ENCODE results near the gene TNRC6C. TPM values are rescaled to one million over a fixed set of nuclear protein-coding genes. Genes with fewer than 3 reads are reported as not detected.

TNRC6C gene
- total and polyA plus RNA-seq, 2 of the 13 experiments (the other 11 are each of a cell fraction or from before 2014, with no cell fraction given) = 0.66 to 4.9 TPM

- ATAC-seq (no peak), FAIRE-seq (no peak), DNase-seq (ENCODE audit: low spot score) (no peak)
- Histone ChIP-seq H4K20me1 (ENCODE audit: insufficient read depth, low read length) (no peaks in the 10 kb centered on the region), H3K9me3 (ENCODE audit: low read length) (no peaks in the 10 kb centered on the region), H3K27me3 (ENCODE audit: control insufficient read depth in 1 of 2, insufficient read depth in 2 of 2, low read length in 2 of 2) (no peaks in the 10 kb centered on the region), H2AFZ (ENCODE audit: low read length) (no peak overlapping the region), H3K27ac (ENCODE audit: extremely low read length, insufficient read depth, low read length) (no peak overlapping the region), H3K9ac (ENCODE audit: insufficient read depth, low read depth, low read length) (no peak overlapping the region), H3K4me3 (replicated peaks in 1 of 3; ENCODE audit: insufficient read depth in 1 of 3, low read depth in 2 of 3, low read length in 3 of 3) (no peak overlapping the region), H3K4me1 (ENCODE audit: insufficient read depth, low read length) (no peaks in the 10 kb centered on the region), H3K4me2 (ENCODE audit: low read depth, low read length) (no peak overlapping the region), H3K36me3 (replicated peaks in 1 of 2; ENCODE audit: control insufficient read depth in 1 of 2, insufficient read depth in 2 of 2, low read length in 2 of 2) (peaks cover 20 to 57% of the 10 kb centered on the region in 2 experiments), H3K79me2 (ENCODE audit: insufficient read depth, low read length) (no peaks in the 10 kb centered on the region)
- in situ Hi-C loops (cut with HindIII; ENCODE audit: extremely low pct_ligation_motif_present, low pct_unique_long_range_greater_than_20kb) (no loop called here), intact Hi-C loops (cut with micrococcal nuclease; ENCODE audit: unreplicated experiment) (no loop called here)
- POLR2A ChIA-PET = no interaction called here
- CTCF ChIA-PET (ENCODE audit: low intra/inter-chr PET ratio, low total read pairs) = no interaction called here
- WGBS (ENCODE audit: low lambda C conversion rate) = 97% methylated on average over 1 of the region's 1 CpG
- no peak for TF ChIP-seq STAT5B (CRISPR knock-in tag; IDR thresholded peaks at IDR 0.05)
- no peak for TF ChIP-seq ZNF652 (CRISPR knock-in tag; IDR thresholded peaks at IDR 0.05; ENCODE audit: borderline replicate concordance, low read depth)
- TF ChIP-seq ZZZ3 (CRISPR knock-in tag; IDR thresholded peaks at IDR 0.05; ENCODE audit: borderline replicate concordance) = no peak
- TF ChIP-seq, protein P1, sequence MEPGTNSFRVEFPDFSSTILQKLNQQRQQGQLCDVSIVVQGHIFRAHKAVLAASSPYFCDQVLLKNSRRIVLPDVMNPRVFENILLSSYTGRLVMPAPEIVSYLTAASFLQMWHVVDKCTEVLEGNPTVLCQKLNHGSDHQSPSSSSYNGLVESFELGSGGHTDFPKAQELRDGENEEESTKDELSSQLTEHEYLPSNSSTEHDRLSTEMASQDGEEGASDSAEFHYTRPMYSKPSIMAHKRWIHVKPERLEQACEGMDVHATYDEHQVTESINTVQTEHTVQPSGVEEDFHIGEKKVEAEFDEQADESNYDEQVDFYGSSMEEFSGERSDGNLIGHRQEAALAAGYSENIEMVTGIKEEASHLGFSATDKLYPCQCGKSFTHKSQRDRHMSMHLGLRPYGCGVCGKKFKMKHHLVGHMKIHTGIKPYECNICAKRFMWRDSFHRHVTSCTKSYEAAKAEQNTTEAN (CRISPR knock-in tag; conservative IDR thresholded peaks at IDR 0.05) = no peak
- no TSS peak for BruUV-seq (replicated peaks)
These were observed 130.0 kb downstream of the TNRC6C start for GRCh38 chr17:78088529-78088928.

- intact Hi-C loops (cut with micrococcal nuclease; ENCODE audit: unreplicated experiment) = no loop called here
- H3K9ac ChIP-seq (ENCODE audit: insufficient read depth, low read depth, low read length) = no peak overlapping the region
- TF ChIP-seq SRSF1 (optimal IDR thresholded peaks at IDR 0.05; ENCODE audit: low read depth, low read length) (no peak), NRL (CRISPR knock-in tag; IDR thresholded peaks at IDR 0.05; ENCODE audit: borderline replicate concordance) (no peak), ZNF773 (CRISPR knock-in tag; IDR thresholded peaks at IDR 0.05; ENCODE audit: borderline replicate concordance) (no peak), NCOR1 (IDR thresholded peaks at IDR 0.05; ENCODE audit: borderline replicate concordance, low read length) (no peak), ZNF367 (CRISPR knock-in tag; IDR thresholded peaks at IDR 0.05; ENCODE audit: borderline replicate concordance) (no peak), ZFX (CRISPR knock-in tag; IDR thresholded peaks at IDR 0.05; ENCODE audit: low read depth) (no peak), ZNF788 (CRISPR knock-in tag; IDR thresholded peaks at IDR 0.05; ENCODE audit: borderline replicate concordance) (no peak)
- TF ChIP-seq, protein P2, sequence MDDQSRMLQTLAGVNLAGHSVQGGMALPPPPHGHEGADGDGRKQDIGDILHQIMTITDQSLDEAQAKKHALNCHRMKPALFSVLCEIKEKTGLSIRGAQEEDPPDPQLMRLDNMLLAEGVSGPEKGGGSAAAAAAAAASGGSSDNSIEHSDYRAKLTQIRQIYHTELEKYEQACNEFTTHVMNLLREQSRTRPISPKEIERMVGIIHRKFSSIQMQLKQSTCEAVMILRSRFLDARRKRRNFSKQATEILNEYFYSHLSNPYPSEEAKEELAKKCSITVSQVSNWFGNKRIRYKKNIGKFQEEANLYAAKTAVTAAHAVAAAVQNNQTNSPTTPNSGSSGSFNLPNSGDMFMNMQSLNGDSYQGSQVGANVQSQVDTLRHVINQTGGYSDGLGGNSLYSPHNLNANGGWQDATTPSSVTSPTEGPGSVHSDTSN (CRISPR knock-in tag; IDR thresholded peaks at IDR 0.05; ENCODE audit: borderline replicate concordance) = no peak
- H3K27me3 ChIP-seq (ENCODE audit: control insufficient read depth in 1 of 2, insufficient read depth in 2 of 2, low read length in 2 of 2) = no peaks in the 10 kb centered on the region
- H3K79me2 ChIP-seq (ENCODE audit: insufficient read depth, low read length) = no peaks in the 10 kb centered on the region
- H3K36me3 ChIP-seq (replicated peaks in 1 of 2; ENCODE audit: control insufficient read depth in 1 of 2, insufficient read depth in 2 of 2, low read length in 2 of 2) = peaks cover 23 to 61% of the 10 kb centered on the region in 2 experiments
- no peaks in the 10 kb centered on the region for H3K9me3 ChIP-seq (ENCODE audit: low read length)
- FAIRE-seq = no peak
- H4K20me1 ChIP-seq (ENCODE audit: insufficient read depth, low read length) = no peaks in the 10 kb centered on the region
- POLR2A ChIA-PET = no interaction called here
- H2AFZ ChIP-seq (ENCODE audit: low read length) = no peak overlapping the region
- H3K4me3 ChIP-seq (replicated peaks in 1 of 3; ENCODE audit: insufficient read depth in 1 of 3, low read depth in 2 of 3, low read length in 3 of 3) = no peak overlapping the region
- no peaks in the 10 kb centered on the region for H3K4me1 ChIP-seq (ENCODE audit: insufficient read depth, low read length)
- in situ Hi-C loops (cut with HindIII; ENCODE audit: extremely low pct_ligation_motif_present, low pct_unique_long_range_greater_than_20kb) = no loop called here
- H3K27ac ChIP-seq (ENCODE audit: extremely low read length, insufficient read depth, low read length) = no peak overlapping the region
- 94% methylated on average over 7 of the region's 7 CpGs for WGBS (ENCODE audit: low lambda C conversion rate)
- DNase-seq (ENCODE audit: low spot score) = no peak
- no peak overlapping the region for H3K4me2 ChIP-seq (ENCODE audit: low read depth, low read length)
- CTCF ChIA-PET (ENCODE audit: low intra/inter-chr PET ratio, low total read pairs) = no interaction called here
- BruUV-seq (replicated peaks) = no TSS peak
- no peak for ATAC-seq
These were observed 131.2 kb downstream of the TNRC6C start for GRCh38 chr17:78089576-78090281.
